Endothelial cell of umbilical vein (primary cell): ENCODE results near the gene FBXO48. TPM values are rescaled to one million over a fixed set of nuclear protein-coding genes. Genes with fewer than 3 reads are reported as not detected.

Experiments
- BruUV-seq: library from RNA; stranded (reverse); fragments of 400-500 nt; replicated peaks from 2 replicates; lab custom pipeline; 2021; lab: Mats Ljungman, UMichigan
- CTCF ChIA-PET: fragments of 300-600, 350-600 bp; sonication (Branson Sonifier 250); formaldehyde crosslinking; loops from one replicate; lab custom pipeline; 2021; ENCODE audit warnings: antibody characterized with exemption, inconsistent platforms; lab: Charles Lee
- POLR2A ChIA-PET: fragments of 300-600, 350-600 bp; sonication (Branson Sonifier 250); formaldehyde crosslinking; loops from one replicate; lab custom pipeline; 2021; ENCODE audit warnings: antibody characterized with exemption, inconsistent platforms; lab: Charles Lee
- DNase-seq: peaks from one replicate; pipeline ENCODE4 v3.0.0-alpha.2; 2011; ENCODE audit warnings: low read depth, low spot score
- FAIRE-seq: peaks from 2 replicates; lab custom pipeline; 2011; peaks lifted over from hg19 to GRCh38; lab: Jason Lieb, UNC
- H2AFZ ChIP-seq: 2 replicates; pipeline ENCODE4 v1.6.0; 2012; ENCODE audit warnings: low read depth, low read length, control low read depth, inconsistent platforms
- H3K27ac ChIP-seq: 2 replicates; pipeline ENCODE4 v1.5.1; 2011; ENCODE audit warnings: low read depth, mild to moderate bottlenecking, control low read depth, low read length, moderate library complexity; ENCODE audit not compliant: insufficient read depth
- H3K27me3 ChIP-seq, 2 experiments: 2 replicates each; pipeline versions ENCODE4 v1.6.0 to v1.6.1; 2011; ENCODE audit warnings: low read length in 2 of 2, mixed read lengths in 1 of 2; ENCODE audit not compliant: control insufficient read depth in 2 of 2, insufficient read depth in 2 of 2
- H3K36me3 ChIP-seq, 2 experiments: 2 replicates in 1 of 2; 3 replicates in 1 of 2; pipeline ENCODE4 v1.5.1; 2011; ENCODE audit warnings: low read length in 2 of 2, mild to moderate bottlenecking in 1 of 2, moderate library complexity in 1 of 2; ENCODE audit not compliant: control insufficient read depth in 2 of 2, insufficient read depth in 2 of 2; ENCODE audit errors: extremely low read depth in 1 of 2
- H3K4me1 ChIP-seq: 3 replicates; pipeline ENCODE4 v1.5.1; 2011; ENCODE audit warnings: mild to moderate bottlenecking, low read length; ENCODE audit not compliant: control insufficient read depth, insufficient read depth; ENCODE audit errors: extremely low read depth
- H3K4me2 ChIP-seq: 2 replicates; pipeline ENCODE4 v1.6.1; 2011; ENCODE audit warnings: low read length, control low read depth, mixed read lengths; ENCODE audit not compliant: insufficient read depth
- H3K4me3 ChIP-seq, 3 experiments: fragments of 200-600 bp in 1 of 3; sonication (generic), shearing (Covaris generic) in 1 of 3; replicated peaks in 1 of 3; 2 replicates each; pipeline ENCODE4 v1.5.1; 2011 to 2016; ENCODE audit warnings: control low read depth in 3 of 3, low read length in 3 of 3, mild to moderate bottlenecking in 2 of 3, inconsistent platforms in 1 of 3, low read depth in 1 of 3, moderate library complexity in 1 of 3; ENCODE audit not compliant: insufficient read depth in 1 of 3
- H3K79me2 ChIP-seq: 2 replicates; pipeline ENCODE4 v1.6.0; 2012; ENCODE audit warnings: low read length, inconsistent platforms; ENCODE audit not compliant: control insufficient read depth, insufficient read depth
- H3K9ac ChIP-seq: replicated peaks from 2 replicates; pipeline ENCODE3; 2011; ENCODE audit warnings: low read length, control low read depth; ENCODE audit not compliant: insufficient read depth; ENCODE audit errors: extremely low read depth
- H3K9me1 ChIP-seq: replicated peaks from 3 replicates; pipeline ENCODE4 v1.6.0; 2011; ENCODE audit warnings: mild to moderate bottlenecking, low read length; ENCODE audit not compliant: control insufficient read depth, insufficient read depth; ENCODE audit errors: extremely low read depth
- H3K9me3 ChIP-seq: replicated peaks from 2 replicates; pipeline ENCODE4 v1.5.1; 2012; ENCODE audit warnings: low read length, inconsistent platforms; ENCODE audit not compliant: control insufficient read depth, insufficient read depth
- H4K20me1 ChIP-seq: replicated peaks from 2 replicates; pipeline ENCODE3; 2011; ENCODE audit warnings: mild to moderate bottlenecking, low read length; ENCODE audit not compliant: control insufficient read depth, insufficient read depth; ENCODE audit errors: extremely low read depth
- CTCF ChIP-seq, 2 donors: IDR thresholded peaks; 1 replicate in 1 of 2; 2 replicates in 1 of 2; pipeline ENCODE4 v1.5.1; 2011; ENCODE audit warnings: low read length in 2 of 2, mild to moderate bottlenecking in 2 of 2, moderate library complexity in 2 of 2, control low read depth in 1 of 2, inconsistent platforms in 1 of 2, low read depth in 1 of 2; ENCODE audit not compliant: insufficient read depth in 1 of 2; ENCODE audit errors: extremely low read depth in 1 of 2
- EZH2 ChIP-seq: IDR thresholded peaks from 2 replicates; pipeline ENCODE4 v1.6.1; 2012; ENCODE audit warnings: borderline replicate concordance, low read depth, mild to moderate bottlenecking, moderate library complexity, low read length, inconsistent platforms; ENCODE audit not compliant: severe bottlenecking
- FOS ChIP-seq: IDR thresholded peaks from 2 replicates; pipeline ENCODE4 v1.6.1; 2011; ENCODE audit warnings: mild to moderate bottlenecking, low read length, moderate library complexity, borderline replicate concordance; ENCODE audit not compliant: insufficient read depth
- GATA2 ChIP-seq: IDR thresholded peaks from 2 replicates; pipeline ENCODE4 v1.7.0; 2011; ENCODE audit warnings: low read depth, mild to moderate bottlenecking, moderate library complexity, mixed read lengths, low read length; ENCODE audit not compliant: insufficient read length, insufficient read depth
- JUN ChIP-seq: IDR thresholded peaks from 2 replicates; pipeline ENCODE4 v1.6.1; 2011; ENCODE audit warnings: borderline replicate concordance, low read depth; ENCODE audit not compliant: insufficient read length, insufficient read depth
- MAX ChIP-seq: IDR thresholded peaks from 2 replicates; pipeline ENCODE4 v1.6.1; 2011; ENCODE audit not compliant: insufficient read depth, insufficient read length
- MYC ChIP-seq: IDR thresholded peaks from one replicate; pipeline ENCODE4 v1.6.1; 2011; ENCODE audit warnings: mild to moderate bottlenecking, low read depth, low read length
- POLR2A ChIP-seq: IDR thresholded peaks from 2 replicates; pipeline ENCODE4 v1.6.1; 2012; ENCODE audit warnings: low read depth, mild to moderate bottlenecking, control low read depth, low read length
- POLR2AphosphoS5 ChIP-seq: IDR thresholded peaks from 2 replicates; pipeline ENCODE4 v1.6.1; 2012; ENCODE audit warnings: low read depth, mild to moderate bottlenecking, control low read depth, low read length, moderate library complexity; ENCODE audit not compliant: insufficient read depth
- dilution Hi-C: fragments of 300-500 bp; cut with MboI; formaldehyde crosslinking; loops from one replicate; pipeline ENCODE4 v1.15.0; 2019; ENCODE audit warnings: low sequenced_read_pairs; ENCODE audit not compliant: extremely low pct_ligation_motif_present
- intact Hi-C: fragments of 100-400 bp; cut with micrococcal nuclease; formaldehyde crosslinking; loops from one replicate; pipeline ENCODE4 v1.10.0; 2022
- polyA plus RNA-seq, 4 experiments: library from polyadenylated mRNA; depleted of rRNA in 3 of 4; stranded (reverse) in 3 of 4; unstranded in 1 of 4; fragments of >200 nt; gene quantifications; 2 replicates each; pipeline versions ENCODE4 v1.2.1 to v1.2.3, GENCODE V29; 2011 to 2012; ENCODE audit warnings: missing spikeins in 1 of 4
- total RNA-seq: library from RNA; stranded (reverse); gene quantifications from 2 replicates; pipeline ENCODE4 v1.2.3, GENCODE V29; 2021

The FBXO48 gene
- total and polyA plus RNA-seq, 2 donors (not counting 3 experiments of a cell fraction or from before 2014, with no cell fraction given): 0.46 to 0.73 TPM

GRCh38 chr2:68466778-68467076 is 367 bp downstream of the FBXO48 start:
- dilution Hi-C loops: no loop called here
- peaks cover 7% of the 10 kb centered on the region for H3K4me1 ChIP-seq
- no peaks in the 10 kb centered on the region for H3K36me3 ChIP-seq
- BruUV-seq: TSS peak; percentile 77
- intact Hi-C loops: loop anchor here (1.0 to 5.0 kb wide), 5 partner anchors 25 to 441 kb away; partner anchors contain the start of gene PNO1
- H4K20me1 ChIP-seq: no peaks in the 10 kb centered on the region
- CTCF ChIA-PET: interaction anchor here (0.7 to 7.5 kb wide), 10 partner anchors 10 to 477 kb away, joined by 3 to 305 read pairs (median 12); no protein-coding TSS in a partner anchor
- H2AFZ ChIP-seq: peak overlapping the region; percentile 99
- DNase-seq: no peak
- H3K27ac ChIP-seq: peak overlapping the region; percentile 62
- POLR2A ChIA-PET: interaction anchor here (1.5 kb wide), 1 partner anchor 21 kb away, joined by 4 read pairs; no protein-coding TSS in a partner anchor
- H3K79me2 ChIP-seq: no peaks in the 10 kb centered on the region
- peak overlapping the region; percentile 81 for H3K9ac ChIP-seq
- peak overlapping the region; percentile 71 to 94 (median 85) for H3K4me3 ChIP-seq
- H3K27me3 ChIP-seq: no peaks in the 10 kb centered on the region
- H3K9me3 ChIP-seq: no peaks in the 10 kb centered on the region
- TF ChIP-seq MYC (no peak), POLR2AphosphoS5 (no peak), JUN (no peak), FOS (no peak), MAX (no peak), EZH2 (no peak), GATA2 (no peak), POLR2A (no peak), CTCF (IDR thresholded peaks at IDR 0.05; ENCODE audit: extremely low read depth in 1 of 2, insufficient read depth in 1 of 2, low read depth in 1 of 2, low read length in 2 of 2) (no peak)
- FAIRE-seq: no peak
- H3K9me1 ChIP-seq: no peaks in the 10 kb centered on the region
- peak overlapping the region; percentile 99 for H3K4me2 ChIP-seq
